Measurements from ENCODE around the gene FOXRED1. TPM values are rescaled to one million over a fixed set of nuclear protein-coding genes. Genes with fewer than 3 reads are reported as not detected.

Gene FOXRED1
- total and polyA plus RNA-seq, 9 of the 15 experiments (the other 6 are each of a cell fraction or from before 2014, with no cell fraction given): 14.1 to 94.4 (median 53.1) TPM

DNA sequence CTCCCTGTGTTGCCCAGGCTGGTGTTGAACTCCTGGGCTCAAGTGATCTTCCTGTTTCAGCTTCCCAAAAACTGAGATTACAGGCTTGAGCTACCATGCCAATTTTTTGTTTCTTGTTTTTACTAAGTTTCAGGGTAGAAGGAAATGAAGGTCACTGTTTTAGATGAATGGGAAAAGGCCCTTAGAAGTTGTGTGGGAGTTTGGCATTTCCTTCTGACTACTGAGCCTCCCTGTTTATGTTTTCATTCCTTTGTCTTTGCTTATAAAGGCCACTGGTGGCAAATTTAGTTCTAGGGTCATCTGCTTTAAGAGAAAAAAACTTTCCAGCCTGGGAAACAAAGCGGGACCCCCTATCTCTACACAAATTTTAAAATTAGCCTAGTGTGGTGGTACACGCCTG, 22.3 kb upstream of the FOXRED1 start:
- ChIA-PET POLR2A (interaction anchor here (1.0 kb wide), 1 partner anchor 12 kb away, joined by 3 read pairs; no protein-coding TSS in a partner anchor), CTCF (ENCODE audit: low intra/inter-chr PET ratio) (no interaction called here)
- WGBS (ENCODE audit: insufficient coverage, low coverage, missing lambda C conversion rate): 91% methylated on average over 2 of the region's 2 CpGs
- no peaks in the 10 kb centered on the region for H3K9me1 ChIP-seq (ENCODE audit: control insufficient read depth, insufficient read depth, low read length)
- H3K9me3 ChIP-seq (replicated peaks; ENCODE audit: control insufficient read depth, insufficient read depth, low read depth, low read length): no peaks in the 10 kb centered on the region
- intact Hi-C loops (cut with micrococcal nuclease): no loop called here
- H3K27ac ChIP-seq (ENCODE audit: extremely low read depth, low read depth, low read length): no peak overlapping the region
- H4K20me1 ChIP-seq (replicated peaks; ENCODE audit: control insufficient read depth, insufficient read depth, low read length): no peaks in the 10 kb centered on the region
- no TSS peak for BruUV-seq (replicated peaks)
- ATAC-seq: no peak
- no peak for DNase-seq (ENCODE audit: extremely low read depth in 1 of 4, low spot score in 3 of 4)
- H2AFZ ChIP-seq (ENCODE audit: low read depth, low read length): no peak overlapping the region
- no peak overlapping the region for H3K9ac ChIP-seq (ENCODE audit: insufficient read depth in 1 of 2, low read depth in 2 of 2, low read length in 2 of 2)
- no peaks in the 10 kb centered on the region for H3K27me3 ChIP-seq (ENCODE audit: control insufficient read depth in 2 of 2, insufficient read depth in 2 of 2, low read length in 2 of 2)
- no peak overlapping the region for H3K4me2 ChIP-seq (ENCODE audit: insufficient read depth, low read length)
- H3K4me3 ChIP-seq: no peak overlapping the region
- no peaks in the 10 kb centered on the region for H3K4me1 ChIP-seq (replicated peaks in 1 of 2; ENCODE audit: control insufficient read depth in 2 of 2, insufficient read depth in 2 of 2, low read length in 2 of 2)
- TF ChIP-seq MAZ (CRISPR knock-in tag; conservative IDR thresholded peaks at IDR 0.05 in 1 of 2, IDR thresholded peaks at IDR 0.05 in 1 of 2) (no peak), ZNF24 (IDR thresholded peaks at IDR 0.05) (no peak), REST (IDR thresholded peaks at IDR 0.05; ENCODE audit: borderline replicate concordance) (no peak), REST (CRISPR knock-in tag; IDR thresholded peaks at IDR 0.05; ENCODE audit: low read depth) (no peak)
- in situ Hi-C loops (cut with MboI): no loop called here
- H3K79me2 ChIP-seq (ENCODE audit: control insufficient read depth, insufficient read depth, low read length): no peaks in the 10 kb centered on the region
- FAIRE-seq: no peak
- peaks cover 42% of the 10 kb centered on the region; the same call in 2 of the 3 replicates for H3K36me3 ChIP-seq (ENCODE audit: control insufficient read depth, insufficient read depth, low read length)

Data from K562 (cell line).